GM18502 (cell line): Measurements from ENCODE around the gene CDH13.

Experiments
- ATAC-seq: cut with Tn5 transposase; IDR thresholded peaks from one replicate; pipeline ENCODE4 v1.9.1; 2021; ENCODE audit warnings: mild to moderate bottlenecking; ENCODE audit not compliant: unreplicated experiment, poor library complexity

Gene CDH13

GRCh38 chr16:82972331-82972919 lies 345.7 kb downstream of the CDH13 start:
- no peak for ATAC-seq

DNA sequence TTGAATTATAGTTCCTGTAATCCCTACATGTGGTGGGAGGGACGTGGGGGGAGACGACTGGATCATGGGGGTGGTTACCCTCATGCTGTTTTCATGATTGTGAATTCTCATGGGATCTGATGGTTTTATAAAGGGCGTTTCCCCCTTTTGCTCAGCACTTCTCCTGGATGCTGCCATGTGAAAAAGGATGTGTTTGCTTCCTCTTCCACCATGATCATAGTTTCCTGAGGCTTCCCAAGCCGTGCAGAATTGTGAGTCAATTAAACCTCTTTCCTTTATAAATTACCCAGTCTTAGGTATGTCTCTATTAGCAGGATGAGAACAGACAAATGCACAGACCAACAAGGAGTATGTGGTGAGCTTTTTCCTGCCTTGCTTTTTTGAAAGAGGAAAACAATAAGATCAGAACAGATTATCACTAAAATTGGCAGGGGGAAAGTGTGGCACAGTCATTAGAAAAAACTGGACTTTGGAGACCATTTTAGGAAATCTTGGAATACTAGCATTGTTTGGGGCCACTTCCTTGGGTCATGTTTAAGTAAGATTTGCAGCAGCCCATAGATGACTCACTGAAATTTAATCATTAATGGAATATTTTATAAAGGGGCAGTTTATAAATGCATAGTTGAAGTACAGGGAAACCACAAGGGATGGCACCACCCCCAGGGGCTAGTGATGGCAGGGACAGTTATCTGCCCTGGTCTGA lies 352.8 kb downstream of the CDH13 start:
- ATAC-seq: no peak

DNA sequence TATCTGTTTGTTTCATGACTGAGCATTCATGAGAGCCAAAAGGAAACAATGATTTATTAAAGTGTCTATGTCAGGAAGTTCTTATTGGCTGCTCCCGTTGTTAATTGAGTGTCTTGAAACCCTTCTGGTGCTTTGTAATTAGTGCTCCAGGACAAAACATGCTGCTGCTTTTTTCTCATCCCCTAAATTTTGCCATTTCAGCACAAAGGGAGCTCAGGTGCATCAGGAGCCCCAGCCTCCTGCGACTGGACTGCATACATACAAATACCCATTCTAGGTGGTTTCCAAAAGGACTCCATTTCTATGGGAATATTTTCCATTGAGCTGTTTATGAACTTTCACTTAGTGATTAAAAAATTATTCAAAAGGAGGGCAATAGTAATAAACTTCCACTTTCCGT lies 354.0 kb downstream of the CDH13 start:
- no peak for ATAC-seq

DNA sequence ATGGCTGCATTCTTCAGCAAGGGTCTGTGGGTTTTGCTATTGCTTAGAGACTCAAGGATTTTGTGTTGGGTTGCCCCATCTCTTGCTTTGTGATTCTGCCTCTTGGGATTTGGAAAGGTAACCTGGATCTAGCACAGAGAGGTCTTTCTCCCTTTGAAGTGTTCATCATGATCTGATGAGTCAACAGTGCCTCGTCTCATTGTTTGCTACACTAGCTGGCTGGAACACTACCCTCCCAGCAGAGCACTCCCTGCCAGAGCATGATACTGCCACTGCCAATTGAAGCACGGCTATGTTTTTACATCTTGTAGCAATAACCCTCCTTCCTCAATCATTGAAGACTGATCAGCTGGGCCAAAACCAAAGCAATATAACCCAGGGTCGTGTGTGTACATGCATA lies 361.0 kb downstream of the CDH13 start:
- ATAC-seq: no peak

DNA sequence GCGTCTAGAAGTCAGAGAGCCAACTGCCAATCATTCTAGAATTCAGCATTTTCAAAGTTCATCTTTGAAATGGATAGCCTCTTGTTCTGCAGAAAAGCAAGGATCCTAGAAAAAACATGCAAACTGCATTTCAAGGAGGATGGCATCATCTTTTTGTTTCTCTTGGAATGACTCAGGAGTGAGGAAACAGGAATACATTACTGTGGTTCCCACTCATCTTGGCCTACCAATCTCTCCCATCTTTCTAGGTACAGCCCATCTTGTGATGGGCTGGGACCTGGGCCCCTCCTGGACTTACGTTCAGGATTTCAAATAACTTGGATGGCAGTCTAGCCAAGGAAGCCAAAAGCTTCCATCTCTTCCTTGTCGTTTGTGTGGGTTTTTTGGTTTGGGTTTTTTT lies 363.4 kb downstream of the CDH13 start:
- ATAC-seq: no peak

DNA sequence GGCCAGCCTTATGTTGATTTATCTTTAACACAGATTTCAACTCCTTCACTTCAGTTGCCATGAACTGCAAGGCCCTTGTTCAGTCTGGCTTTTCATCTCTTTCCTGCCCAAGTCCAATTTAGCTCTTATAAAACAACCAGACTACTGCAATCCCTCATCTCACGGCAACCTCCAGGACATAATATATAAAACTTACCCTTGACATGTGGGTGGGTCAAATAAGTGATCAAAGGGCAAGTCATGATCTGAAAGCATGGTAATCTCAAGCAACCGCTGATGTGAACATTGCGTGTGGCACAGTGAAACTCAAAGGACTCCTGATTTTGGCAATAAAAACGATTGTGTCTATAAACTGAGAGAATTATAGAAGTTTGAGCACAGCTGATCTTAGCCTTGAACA lies 364.6 kb downstream of the CDH13 start:
- no peak for ATAC-seq

DNA sequence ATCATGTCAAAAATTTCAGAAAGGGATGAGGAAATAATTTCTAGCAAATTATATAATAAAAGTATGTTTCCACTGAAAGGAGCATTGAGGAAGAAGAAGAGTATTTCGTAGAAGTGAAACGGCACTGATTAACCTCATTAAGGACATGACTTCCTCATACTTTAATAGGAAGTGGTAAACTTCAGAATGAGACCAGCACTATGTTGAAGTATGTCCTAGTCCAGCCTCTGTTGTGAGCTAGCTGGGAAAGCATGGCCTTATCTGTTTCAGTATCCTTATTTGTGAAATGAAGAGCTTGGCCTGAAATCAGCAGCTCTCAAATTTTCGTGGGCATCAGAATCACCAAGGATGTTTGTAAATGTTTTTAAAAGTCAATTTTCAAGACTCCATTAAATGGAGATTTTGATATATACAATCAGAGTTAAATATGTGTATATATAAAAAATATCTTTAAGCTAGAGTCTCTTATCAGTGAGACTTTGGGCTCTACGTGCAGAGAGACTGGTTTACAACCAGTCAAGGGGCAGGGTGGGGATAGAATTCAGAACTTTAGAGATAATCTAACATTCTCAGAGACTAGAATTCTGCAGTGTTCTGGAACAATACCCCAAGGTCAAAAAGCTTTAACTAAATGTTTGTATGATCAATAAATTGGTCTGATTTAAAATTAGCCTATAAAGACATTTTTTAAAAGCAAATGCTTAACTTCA lies 365.4 kb downstream of the CDH13 start:
- ATAC-seq: no peak

GRCh38 chr16:82992786-82993185 lies 366.0 kb downstream of the CDH13 start:
- ATAC-seq: no peak

DNA sequence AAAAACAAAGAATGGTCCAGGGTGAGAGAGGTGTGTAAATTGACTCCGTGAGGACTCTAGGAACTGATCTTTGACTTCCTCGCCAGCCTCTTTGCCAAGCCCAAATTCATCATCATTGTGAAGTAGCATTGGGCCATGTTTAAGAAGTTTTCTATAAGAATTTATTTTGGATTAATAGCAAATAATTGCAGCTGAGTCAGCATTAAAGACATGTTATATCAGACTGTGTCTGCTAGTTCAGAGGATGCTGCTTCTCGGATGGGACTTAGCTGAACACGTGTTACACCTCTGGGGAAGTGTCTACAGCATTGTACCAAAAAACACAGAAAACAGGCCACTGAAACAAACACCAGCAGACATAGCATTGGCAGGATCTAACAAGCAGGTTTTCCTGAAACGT lies 366.6 kb downstream of the CDH13 start:
- ATAC-seq: no peak

DNA sequence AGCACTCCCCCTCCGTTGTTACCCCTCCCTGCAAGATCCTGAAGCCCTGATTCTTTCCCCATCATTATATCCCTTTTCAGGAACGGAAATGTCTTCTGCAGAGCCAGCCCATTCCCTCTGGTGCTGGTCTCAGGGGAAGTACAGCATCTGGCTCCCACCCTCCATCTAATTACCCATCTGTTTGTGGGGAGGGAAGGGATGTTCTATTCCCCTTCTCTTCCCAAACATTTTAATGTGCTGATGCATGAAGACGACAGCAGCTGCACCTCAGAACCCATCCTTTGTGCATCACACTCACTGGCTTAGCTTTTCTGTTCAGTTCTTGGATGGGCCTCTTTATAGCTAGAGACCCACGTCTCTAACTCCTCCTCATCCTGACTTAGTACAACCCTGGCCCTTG lies 367.2 kb downstream of the CDH13 start:
- no peak for ATAC-seq

- no peak for ATAC-seq
These were observed 368.6 kb downstream of the CDH13 start for GRCh38 chr16:82995286-82995923.

- ATAC-seq: no peak
These were observed 369.2 kb downstream of the CDH13 start for GRCh38 chr16:82995924-82996441.

- ATAC-seq: no peak
These were observed 370.0 kb downstream of the CDH13 start for GRCh38 chr16:82996814-82997213.

DNA sequence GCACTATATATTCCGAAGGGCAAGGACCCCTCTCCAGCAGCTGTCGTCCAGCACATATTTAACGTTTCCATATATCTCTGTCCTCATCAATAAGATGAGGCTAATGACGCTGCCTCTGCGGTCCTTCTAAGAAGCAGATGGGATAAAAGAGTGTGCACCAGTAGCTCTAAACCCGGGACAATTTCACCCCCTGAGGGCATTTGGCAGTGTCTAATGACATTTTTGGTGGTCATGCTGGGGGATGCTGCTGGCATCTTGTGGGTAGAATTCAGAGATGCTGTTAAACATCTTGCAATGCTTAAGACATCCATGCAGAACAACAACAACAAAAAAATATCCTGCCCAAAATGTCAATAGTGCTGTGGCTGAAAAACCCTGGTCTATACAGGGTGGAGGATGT lies 372.9 kb downstream of the CDH13 start:
- ATAC-seq: no peak

GRCh38 chr16:83002351-83003334 lies 375.9 kb downstream of the CDH13 start:
- no peak for ATAC-seq

GRCh38 chr16:83004868-83005652 lies 378.3 kb downstream of the CDH13 start:
- no peak for ATAC-seq

DNA sequence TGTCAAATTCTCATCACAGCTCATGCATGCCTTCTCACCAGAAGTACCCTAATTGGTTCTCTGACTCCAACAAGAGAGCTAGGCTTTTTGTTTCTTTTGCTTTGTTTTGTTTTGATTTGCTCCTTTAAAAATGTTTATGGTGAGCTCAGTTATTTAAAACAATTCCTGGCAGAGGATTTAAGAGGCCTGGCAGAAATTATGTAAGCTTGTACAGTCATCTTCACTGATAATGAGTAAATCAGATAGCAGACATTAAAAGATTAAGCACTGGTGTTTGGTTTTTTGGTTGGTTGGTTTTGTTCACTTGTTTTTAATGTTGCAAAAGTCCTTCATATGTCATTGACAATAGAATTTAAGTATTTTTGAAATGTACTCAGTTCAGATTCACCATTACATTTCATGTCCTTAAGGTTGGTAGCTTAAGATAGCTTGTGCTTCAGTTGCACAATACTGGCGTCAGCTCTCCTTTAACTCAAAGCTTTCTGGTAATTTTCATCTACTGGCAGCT lies 378.9 kb downstream of the CDH13 start:
- no peak for ATAC-seq

DNA sequence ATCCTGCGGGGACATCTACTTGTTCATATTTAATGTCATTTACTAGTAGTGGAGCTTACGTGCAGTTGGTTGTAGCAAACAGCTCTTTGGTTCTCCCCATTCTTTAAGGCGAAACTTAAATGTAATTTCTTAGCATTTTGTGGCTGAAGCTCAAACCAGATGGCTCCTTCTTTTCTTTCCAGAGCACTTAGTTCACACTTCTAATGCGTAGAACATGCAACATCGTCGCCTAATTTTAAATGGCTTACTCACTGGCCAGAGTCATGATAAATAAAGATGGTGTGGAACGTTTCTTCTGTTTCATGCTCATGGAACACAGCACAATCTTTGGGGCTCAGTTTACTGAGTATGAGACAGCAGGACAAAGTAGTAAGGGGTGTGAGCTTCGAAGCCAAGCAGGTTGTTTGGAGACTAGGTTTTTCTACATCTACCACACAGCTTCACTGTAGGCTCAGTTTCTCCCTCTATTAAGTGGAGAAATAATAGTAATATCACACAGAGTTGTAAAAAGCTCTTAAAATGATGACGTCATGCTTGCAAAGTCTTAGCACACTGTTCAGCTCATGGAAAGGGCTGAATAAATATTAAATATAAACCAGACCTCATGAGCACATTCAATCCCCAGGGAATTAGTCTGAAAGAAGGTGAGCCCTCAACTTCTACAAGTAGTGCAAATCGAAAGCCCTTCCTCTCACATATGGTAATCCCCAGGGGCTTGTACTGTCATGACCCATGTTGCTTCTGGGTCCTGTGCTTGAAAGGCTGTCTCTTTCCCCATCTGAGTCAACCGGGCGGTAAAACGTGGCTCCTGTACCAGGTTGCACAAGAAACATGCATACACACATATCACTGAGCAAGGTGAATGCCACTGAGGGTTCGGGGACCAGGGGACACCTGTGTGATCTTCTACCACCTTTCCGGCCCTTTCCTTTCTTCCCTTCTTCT lies 384.3 kb downstream of the CDH13 start:
- no peak for ATAC-seq
